ENCODE measurements around the gene AGTRAP. TPM values are rescaled to one million over a fixed set of nuclear protein-coding genes. Genes with fewer than 3 reads are reported as not detected.

AGTRAP gene
- total and polyA plus RNA-seq, 2 of the 8 experiments (the other 6 are each of a cell fraction or from before 2014, with no cell fraction given), result 69.7 to 192 TPM

GRCh38 chr1:11738783-11739182 is 2.8 kb downstream of the AGTRAP start:
- H3K4ac ChIP-seq (replicated peaks; ENCODE audit: insufficient read length, low read depth, low read length), result no peak overlapping the region
- peaks cover 2% of the 10 kb centered on the region; the same call in 1 of the 2 replicates for H3K79me1 ChIP-seq (ENCODE audit: low read depth, low read length)
- H3K36me3 ChIP-seq (ENCODE audit: control insufficient read depth in 2 of 4, insufficient read depth in 4 of 4, low read length in 3 of 4), result no peaks in the 10 kb centered on the region
- no peak for FAIRE-seq
- no peak overlapping the region for H3K4me2 ChIP-seq (ENCODE audit: insufficient read depth in 1 of 2, low read depth in 2 of 2, low read length in 2 of 2)
- peaks cover 10% of the 10 kb centered on the region for H3K23me2 ChIP-seq (ENCODE audit: low read depth, low read length)
- H2BK20ac ChIP-seq (ENCODE audit: low read length), result no peak overlapping the region
- no peak overlapping the region for H2BK120ac ChIP-seq (replicated peaks; ENCODE audit: low read depth, low read length)
- H3K4me1 ChIP-seq (replicated peaks in 1 of 4; ENCODE audit: control insufficient read depth in 3 of 4, insufficient read depth in 4 of 4, low read length in 3 of 4), result peaks cover 4 to 29% (median 8%) of the 10 kb centered on the region in 4 experiments
- no peak overlapping the region for H3K9ac ChIP-seq (replicated peaks in 1 of 4; ENCODE audit: extremely low read depth in 1 of 4, low read depth in 3 of 4, low read length in 3 of 4)
- H4K8ac ChIP-seq (ENCODE audit: extremely low read depth, insufficient read depth, low read length), result no peak overlapping the region
- no peak overlapping the region for H3K23ac ChIP-seq (ENCODE audit: insufficient read length)
- no peak for DNase-seq (ENCODE audit: low read depth in 1 of 2, low spot score in 2 of 2)
- no peak overlapping the region for H3K14ac ChIP-seq (ENCODE audit: insufficient read length)
- peaks cover 0 to 2% of the 10 kb centered on the region in 2 experiments for H4K20me1 ChIP-seq (replicated peaks in 1 of 2; ENCODE audit: control insufficient read depth in 1 of 2, insufficient read depth in 2 of 2, low read length in 2 of 2)
- H3K79me2 ChIP-seq (ENCODE audit: control insufficient read depth in 1 of 2, insufficient read depth in 2 of 2, low read length in 2 of 2), result peaks cover 0 to 9% of the 10 kb centered on the region in 2 experiments; a peak in 1 of 4 replicates
- no peak overlapping the region for H2BK12ac ChIP-seq (ENCODE audit: low read depth, low read length)
- H2AFZ ChIP-seq (ENCODE audit: low read length), result no peak overlapping the region
- CTCF ChIA-PET (ENCODE audit: partially characterized antibody), result interaction anchor here (1.0 to 2.5 kb wide), 4 partner anchors 13 to 86 kb away, joined by 3 to 6 read pairs (median 6); no protein-coding TSS in a partner anchor
- H3K9me3 ChIP-seq (ENCODE audit: insufficient read depth in 2 of 2, low read depth in 1 of 2, low read length in 1 of 2), result no peaks in the 10 kb centered on the region
- no peak overlapping the region for H3K4me3 ChIP-seq (ENCODE audit: extremely low read depth in 1 of 4, insufficient read depth in 2 of 4, low read depth in 3 of 4, low read length in 4 of 4)
- H2AK5ac ChIP-seq (ENCODE audit: low read depth, low read length), result no peak overlapping the region
- H3K27me3 ChIP-seq (replicated peaks in 1 of 4; ENCODE audit: control insufficient read depth in 3 of 4, extremely low read depth in 1 of 4, insufficient read depth in 3 of 4, low read length in 3 of 4), result no peaks in the 10 kb centered on the region
- H2BK15ac ChIP-seq (ENCODE audit: low read length), result no peak overlapping the region
- H4K91ac ChIP-seq (replicated peaks; ENCODE audit: insufficient read length, low read length), result no peak overlapping the region
- H3K27ac ChIP-seq (ENCODE audit: low read depth, low read length), result no peak overlapping the region
- 0 out of 2 replicates have a peak overlapping the region, but pooled peaks have one; percentile 49 for H2BK5ac ChIP-seq (ENCODE audit: low read depth, low read length)
- H4K5ac ChIP-seq (ENCODE audit: insufficient read length, low read depth, low read length), result no peak overlapping the region
- POLR2A ChIA-PET (ENCODE audit: partially characterized antibody), result interaction anchor here (5.1 kb wide), 1 partner anchor 48 kb away, joined by 35 read pairs; the partner anchor contains the start of gene DRAXIN
- H3K56ac ChIP-seq (replicated peaks; ENCODE audit: insufficient read length, low read depth, low read length), result no peak overlapping the region
- 88% methylated on average over 6 of the region's 6 CpGs; no CpG with 5 or more reads in 1 of the 2 experiments for WGBS, 2 experiments (ENCODE audit: extremely low coverage in 1 of 2, insufficient coverage in 1 of 2, insufficient read length in 1 of 2, insufficient replicate concordance in 2 of 2, low coverage in 1 of 2, low lambda C conversion rate in 2 of 2, missing lambda C conversion rate in 1 of 2)
- no peak overlapping the region for H3K18ac ChIP-seq (ENCODE audit: extremely low read depth, low read length)
- TF ChIP-seq ATF3 (IDR thresholded peaks at IDR 0.05; ENCODE audit: insufficient read depth, low read depth, low read length) (no peak), CHD1 (IDR thresholded peaks at IDR 0.05; ENCODE audit: low read depth, low read length) (no peak)

Measured in H1 (cell line).